Chondrocyte (in vitro differentiated cells): ENCODE data around the gene ACAT2. TPM values are rescaled to one million over a fixed set of nuclear protein-coding genes. Genes with fewer than 3 reads are reported as not detected.
"Not testable (repeated sequence)": the region's sequence is repeated elsewhere in the genome, so short reads cannot be mapped to it uniquely, and the experiment has no call there.

Source experiments
- DNase-seq: peaks from one replicate; pipeline ENCODE4 v3.0.0; 2021; ENCODE audit warnings: mixed read lengths, low spot score
- H3K27ac Mint-ChIP-seq: one replicate; pipeline ENCODE4 v1.8.0; 2021; ENCODE audit warnings: mild to moderate bottlenecking, moderate library complexity, mixed read lengths; ENCODE audit not compliant: unreplicated experiment
- H3K27me3 Mint-ChIP-seq: 2 replicates; pipeline ENCODE4 v1.8.0; 2021; ENCODE audit warnings: low read depth, mixed read lengths
- H3K36me3 Mint-ChIP-seq: 2 replicates; pipeline ENCODE4 v1.8.0; 2021; ENCODE audit warnings: low read depth, mixed read lengths
- H3K4me1 Mint-ChIP-seq: 2 replicates; pipeline ENCODE4 v1.8.0; 2021; ENCODE audit warnings: low read depth, mild to moderate bottlenecking, mixed read lengths
- H3K4me3 Mint-ChIP-seq: one replicate; pipeline ENCODE4 v1.8.0; 2021; ENCODE audit warnings: mild to moderate bottlenecking, moderate library complexity, mixed read lengths; ENCODE audit not compliant: unreplicated experiment
- H3K9me3 Mint-ChIP-seq: 2 replicates; pipeline ENCODE4 v1.8.0; 2021; ENCODE audit warnings: low read depth, mixed read lengths
- total RNA-seq: library from RNA; stranded (reverse); gene quantifications from 3 replicates; pipeline ENCODE4 v1.2.1, GENCODE V29; 2021
- TF ChIP-seq, protein P1 (sequence below): fragments of 200-600 bp; sonication (generic); IDR thresholded peaks from 2 replicates; pipeline ENCODE4 v1.5.0; 2021; ENCODE audit warnings: antibody characterized with exemption, mild to moderate bottlenecking, moderate library complexity

Gene ACAT2
- total RNA-seq, 1 donor from 2014 or later, result 36.0 TPM

DNA sequence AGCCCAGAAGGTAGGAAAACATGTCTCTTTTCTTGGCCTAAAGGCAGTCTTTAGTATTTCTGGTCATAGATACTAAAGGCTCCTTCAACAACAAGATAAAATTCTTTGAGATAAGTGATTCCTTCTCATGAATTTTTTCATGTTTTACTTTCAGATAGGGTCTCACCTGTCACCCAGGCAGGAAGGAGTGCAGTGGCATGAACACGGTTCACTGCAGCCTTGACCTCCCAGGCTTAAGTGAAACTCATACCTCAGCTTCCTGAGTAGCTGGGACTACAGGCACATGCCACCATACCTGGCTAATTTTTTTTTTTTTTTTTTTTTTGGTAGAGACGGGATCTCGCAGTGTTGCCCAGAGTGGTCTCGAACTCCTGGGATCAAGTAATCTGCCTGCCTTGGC is 47.3 kb downstream of the ACAT2 start:
- Mint-ChIP-seq H3K27ac (no peak overlapping the region), H3K27me3 (no peaks in the 10 kb centered on the region), H3K9me3 (no peaks in the 10 kb centered on the region), H3K4me3 (no peak overlapping the region), H3K4me1 (no peaks in the 10 kb centered on the region), H3K36me3 (peaks cover 3% of the 10 kb centered on the region)
- TF ChIP-seq, protein P1, sequence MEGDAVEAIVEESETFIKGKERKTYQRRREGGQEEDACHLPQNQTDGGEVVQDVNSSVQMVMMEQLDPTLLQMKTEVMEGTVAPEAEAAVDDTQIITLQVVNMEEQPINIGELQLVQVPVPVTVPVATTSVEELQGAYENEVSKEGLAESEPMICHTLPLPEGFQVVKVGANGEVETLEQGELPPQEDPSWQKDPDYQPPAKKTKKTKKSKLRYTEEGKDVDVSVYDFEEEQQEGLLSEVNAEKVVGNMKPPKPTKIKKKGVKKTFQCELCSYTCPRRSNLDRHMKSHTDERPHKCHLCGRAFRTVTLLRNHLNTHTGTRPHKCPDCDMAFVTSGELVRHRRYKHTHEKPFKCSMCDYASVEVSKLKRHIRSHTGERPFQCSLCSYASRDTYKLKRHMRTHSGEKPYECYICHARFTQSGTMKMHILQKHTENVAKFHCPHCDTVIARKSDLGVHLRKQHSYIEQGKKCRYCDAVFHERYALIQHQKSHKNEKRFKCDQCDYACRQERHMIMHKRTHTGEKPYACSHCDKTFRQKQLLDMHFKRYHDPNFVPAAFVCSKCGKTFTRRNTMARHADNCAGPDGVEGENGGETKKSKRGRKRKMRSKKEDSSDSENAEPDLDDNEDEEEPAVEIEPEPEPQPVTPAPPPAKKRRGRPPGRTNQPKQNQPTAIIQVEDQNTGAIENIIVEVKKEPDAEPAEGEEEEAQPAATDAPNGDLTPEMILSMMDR, result no peak
- DNase-seq, result no peak

DNA sequence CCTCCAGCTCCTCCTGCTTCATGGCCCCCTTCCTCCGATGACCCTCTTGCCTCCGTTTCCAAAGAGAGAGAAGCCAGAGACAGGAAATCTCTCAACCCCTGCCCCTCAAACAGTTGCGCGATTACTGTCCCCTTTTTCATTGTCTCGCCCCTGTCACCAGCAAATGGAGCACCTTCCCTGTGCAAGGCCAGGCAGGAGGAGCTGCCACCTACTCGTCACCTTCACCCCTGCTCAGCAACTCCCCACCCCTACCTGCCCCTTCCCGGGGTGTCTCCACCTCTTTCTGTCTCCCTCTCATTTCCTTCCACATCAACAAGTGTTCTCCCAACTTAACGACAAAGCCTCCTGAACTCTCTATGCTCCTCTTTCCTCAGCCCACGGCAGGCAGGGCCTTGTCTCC is 51.9 kb downstream of the ACAT2 start:
- Mint-ChIP-seq H3K27me3 (peaks cover 5% of the 10 kb centered on the region), H3K4me1 (no peaks in the 10 kb centered on the region), H3K9me3 (no peaks in the 10 kb centered on the region), H3K27ac (no peak overlapping the region), H3K36me3 (peaks cover 4% of the 10 kb centered on the region), H3K4me3 (no peak overlapping the region)
- DNase-seq, result no peak
- TF ChIP-seq, protein P1, result no peak

DNA sequence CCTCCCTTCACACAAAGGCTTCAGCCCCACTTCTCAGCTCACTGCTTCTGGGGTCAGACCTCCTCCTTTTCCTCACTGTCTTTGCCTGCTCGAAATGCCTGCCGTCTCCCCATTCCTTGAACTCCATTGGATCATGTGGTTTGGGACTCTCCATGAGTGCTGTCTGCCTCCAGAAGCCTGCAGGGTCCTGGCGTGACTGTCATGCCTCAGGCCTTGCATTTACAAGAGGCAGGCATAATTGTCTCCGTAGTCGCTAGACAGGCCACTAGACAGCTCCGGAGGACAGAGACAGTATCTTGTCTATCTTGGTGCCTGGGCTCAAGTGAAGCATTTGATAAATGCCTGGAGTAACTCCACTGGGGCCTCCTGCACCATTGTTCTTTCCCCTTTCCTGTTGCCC is 53.6 kb downstream of the ACAT2 start:
- no peak for DNase-seq
- peaks cover 10% of the 10 kb centered on the region for H3K4me1 Mint-ChIP-seq
- H3K36me3 Mint-ChIP-seq, result peaks cover 4% of the 10 kb centered on the region
- peaks cover 13% of the 10 kb centered on the region for H3K27me3 Mint-ChIP-seq
- no peak overlapping the region for H3K4me3 Mint-ChIP-seq
- TF ChIP-seq, protein P1, result no peak
- H3K27ac Mint-ChIP-seq, result no peak overlapping the region
- no peaks in the 10 kb centered on the region for H3K9me3 Mint-ChIP-seq

DNA sequence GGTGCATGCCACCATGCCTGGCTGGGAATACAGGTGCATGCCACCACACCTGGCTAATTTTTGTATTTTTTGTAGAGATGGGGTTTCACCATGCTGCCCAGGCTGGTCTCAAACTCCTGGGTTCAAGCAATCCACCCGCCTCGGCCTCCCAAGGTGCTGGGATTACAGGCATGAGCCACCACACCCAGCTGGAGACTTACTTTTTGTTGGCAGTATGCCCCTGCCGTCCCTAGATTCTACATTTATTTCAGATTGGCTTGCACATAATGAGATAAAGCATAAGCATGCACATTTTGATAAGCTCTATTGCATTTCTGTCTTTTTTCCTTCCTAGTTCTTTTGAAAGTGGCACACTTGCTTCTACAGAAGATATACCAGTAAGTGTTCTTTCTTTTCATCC is 54.9 kb downstream of the ACAT2 start:
- not testable (repeated sequence) for H3K27ac Mint-ChIP-seq, H3K4me3 Mint-ChIP-seq, H3K9me3 Mint-ChIP-seq, H3K36me3 Mint-ChIP-seq, DNase-seq
- peaks cover 10% of the 10 kb centered on the region for H3K4me1 Mint-ChIP-seq
- H3K27me3 Mint-ChIP-seq, result peaks cover 17% of the 10 kb centered on the region

DNA sequence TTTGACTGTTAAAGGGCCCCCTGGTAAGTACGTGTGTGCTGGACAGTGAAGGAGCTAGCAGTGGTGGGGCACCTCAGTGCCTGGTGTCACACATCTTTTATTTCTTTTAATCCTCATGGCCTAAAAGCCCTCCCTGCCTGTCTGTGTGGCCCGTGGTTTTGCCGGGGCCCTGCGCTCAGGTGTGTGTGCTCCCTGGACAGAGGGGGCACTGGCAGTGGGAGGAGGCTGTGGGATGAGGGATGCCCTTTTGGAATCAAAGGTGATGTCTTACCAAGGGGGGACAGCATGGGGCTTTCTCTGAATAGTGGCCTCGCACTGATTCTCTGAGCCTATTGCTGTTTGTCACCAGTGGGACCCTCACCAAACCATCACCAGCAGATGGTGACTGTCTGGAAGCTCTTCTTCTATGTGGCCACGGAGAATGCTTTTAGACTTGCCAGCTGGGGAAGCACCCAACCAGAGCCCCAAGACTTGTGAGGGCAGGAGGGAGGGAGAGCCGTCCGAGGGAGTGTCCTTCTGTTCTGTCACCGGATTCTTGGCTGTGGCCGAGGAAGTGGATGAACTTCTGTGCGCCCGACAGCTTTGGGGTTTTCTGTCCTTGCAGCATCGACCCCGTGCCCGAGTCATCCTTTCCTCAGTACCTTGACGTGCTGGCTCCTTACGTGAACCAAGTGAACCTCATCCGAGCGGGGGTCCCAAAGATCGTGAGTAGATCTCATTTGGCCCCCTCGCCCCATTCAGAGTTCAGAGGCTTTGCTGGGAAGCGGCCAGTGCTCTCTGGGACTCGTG is 56.3 kb downstream of the ACAT2 start:
- Mint-ChIP-seq H3K9me3 (no peaks in the 10 kb centered on the region), H3K27ac (no peak overlapping the region), H3K27me3 (peaks cover 19% of the 10 kb centered on the region), H3K4me1 (peaks cover 10% of the 10 kb centered on the region), H3K36me3 (peaks cover 4% of the 10 kb centered on the region), H3K4me3 (no peak overlapping the region)
- no peak for DNase-seq
- TF ChIP-seq, protein P1, result no peak

DNA sequence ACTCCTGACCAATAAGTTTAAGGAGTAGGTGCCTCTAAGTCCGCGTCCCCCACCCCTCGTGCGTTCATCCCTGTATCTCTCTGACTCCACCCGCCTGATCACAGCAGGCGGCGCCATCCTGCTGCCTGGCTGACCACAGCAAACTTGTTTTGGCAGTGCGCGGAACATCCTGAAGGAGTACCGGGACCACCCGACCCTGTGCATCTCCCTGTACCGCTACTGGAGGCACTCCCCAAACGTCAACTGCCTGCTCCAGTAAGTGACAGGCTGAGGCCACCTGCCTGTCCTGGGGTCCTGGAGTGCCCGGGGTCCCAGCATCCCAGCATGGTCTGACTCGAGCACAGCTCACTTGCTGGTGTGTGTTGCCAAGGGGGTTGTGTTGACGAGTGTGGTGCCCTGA is 57.3 kb downstream of the ACAT2 start:
- H3K4me1 Mint-ChIP-seq, result peaks cover 10% of the 10 kb centered on the region
- no peaks in the 10 kb centered on the region for H3K9me3 Mint-ChIP-seq
- TF ChIP-seq, protein P1, result no peak
- peaks cover 19% of the 10 kb centered on the region for H3K27me3 Mint-ChIP-seq
- H3K36me3 Mint-ChIP-seq, result peaks cover 2% of the 10 kb centered on the region
- no peak overlapping the region for H3K27ac Mint-ChIP-seq
- DNase-seq, result no peak
- H3K4me3 Mint-ChIP-seq, result no peak overlapping the region
